ENCODE measurements around the gene ZNF536. TPM values are rescaled to one million over a fixed set of nuclear protein-coding genes. Genes with fewer than 3 reads are reported as not detected.

ZNF536 gene
- total and polyA plus RNA-seq, 2 donors (not counting 1 experiment from before 2014, with no cell fraction given), result not detected

DNA sequence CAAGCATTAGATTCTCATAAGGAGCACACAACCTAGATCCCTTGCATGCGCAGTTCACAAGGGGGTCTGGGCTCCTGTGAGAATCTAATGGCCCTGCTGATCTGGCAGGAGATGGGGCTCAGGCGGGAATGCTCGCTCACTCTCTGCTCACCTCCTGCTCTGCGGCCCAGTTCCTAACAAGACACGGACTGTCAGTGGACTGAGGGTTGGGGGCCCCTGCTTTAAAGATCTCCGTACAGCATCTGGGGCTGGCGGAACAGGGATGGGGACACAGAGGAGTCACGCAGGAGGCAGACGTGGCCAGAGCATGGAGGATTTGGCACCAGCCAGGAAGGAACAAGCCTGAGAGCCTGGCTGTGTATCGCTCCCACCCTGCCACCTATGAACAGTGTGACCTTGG lies 37.3 kb upstream of the ZNF536 start:
- POLR2A ChIA-PET, result no interaction called here
- H2AFZ ChIP-seq (ENCODE audit: insufficient read depth, low read depth, low read length, poor library complexity, severe bottlenecking), result no peak overlapping the region
- ATAC-seq (ENCODE audit: low read depth) (no peak), DNase-seq (no peak)
- no peaks in the 10 kb centered on the region for H3K27me3 ChIP-seq (replicated peaks in 1 of 4; ENCODE audit: control extremely low read depth in 1 of 4, control insufficient read depth in 3 of 4, insufficient read depth in 4 of 4, low read length in 3 of 4)
- Mint-ChIP-seq H3K27me3 (no peaks in the 10 kb centered on the region), H3K4me3 (no peak overlapping the region), H3K27ac (no peak overlapping the region), H3K4me1 (no peaks in the 10 kb centered on the region), H3K9me3 (ENCODE audit: insufficient read depth) (no peaks in the 10 kb centered on the region)
- 98% methylated on average over 10 of the region's 10 CpGs for WGBS (ENCODE audit: insufficient coverage)
- H3K27ac ChIP-seq (ENCODE audit: low read length in 2 of 2), result no peak overlapping the region
- H4K20me1 ChIP-seq (ENCODE audit: control insufficient read depth, insufficient read depth, low read length, poor library complexity, severe bottlenecking), result no peaks in the 10 kb centered on the region
- H3K9ac ChIP-seq (ENCODE audit: low read length), result no peak overlapping the region
- no peak overlapping the region for H3K4me2 ChIP-seq (replicated peaks; ENCODE audit: low read depth, low read length, poor library complexity, severe bottlenecking)
- H3K4me3 ChIP-seq (ENCODE audit: control extremely low read depth in 1 of 5, extremely low read depth in 1 of 5, insufficient read depth in 1 of 5, low read depth in 2 of 5, low read length in 4 of 5), result no peak overlapping the region
- TF ChIP-seq, protein P1, sequence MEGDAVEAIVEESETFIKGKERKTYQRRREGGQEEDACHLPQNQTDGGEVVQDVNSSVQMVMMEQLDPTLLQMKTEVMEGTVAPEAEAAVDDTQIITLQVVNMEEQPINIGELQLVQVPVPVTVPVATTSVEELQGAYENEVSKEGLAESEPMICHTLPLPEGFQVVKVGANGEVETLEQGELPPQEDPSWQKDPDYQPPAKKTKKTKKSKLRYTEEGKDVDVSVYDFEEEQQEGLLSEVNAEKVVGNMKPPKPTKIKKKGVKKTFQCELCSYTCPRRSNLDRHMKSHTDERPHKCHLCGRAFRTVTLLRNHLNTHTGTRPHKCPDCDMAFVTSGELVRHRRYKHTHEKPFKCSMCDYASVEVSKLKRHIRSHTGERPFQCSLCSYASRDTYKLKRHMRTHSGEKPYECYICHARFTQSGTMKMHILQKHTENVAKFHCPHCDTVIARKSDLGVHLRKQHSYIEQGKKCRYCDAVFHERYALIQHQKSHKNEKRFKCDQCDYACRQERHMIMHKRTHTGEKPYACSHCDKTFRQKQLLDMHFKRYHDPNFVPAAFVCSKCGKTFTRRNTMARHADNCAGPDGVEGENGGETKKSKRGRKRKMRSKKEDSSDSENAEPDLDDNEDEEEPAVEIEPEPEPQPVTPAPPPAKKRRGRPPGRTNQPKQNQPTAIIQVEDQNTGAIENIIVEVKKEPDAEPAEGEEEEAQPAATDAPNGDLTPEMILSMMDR (IDR thresholded peaks at IDR 0.05), result no peak
- TF ChIP-seq EZH2 (IDR thresholded peaks at IDR 0.05; ENCODE audit: borderline replicate concordance, insufficient read depth, low read depth, low read length, poor library complexity, severe bottlenecking), result no peak
- no peaks in the 10 kb centered on the region for H3K4me1 ChIP-seq (ENCODE audit: control insufficient read depth in 2 of 2, insufficient read depth in 2 of 2, low read length in 2 of 2)
- peaks cover 0 to 26% (median 0%) of the 10 kb centered on the region in 3 donors for H3K9me3 ChIP-seq (ENCODE audit: control extremely low read depth in 1 of 3, control insufficient read depth in 2 of 3, insufficient read depth in 1 of 3, low read length in 2 of 3)
- CTCF ChIA-PET, result no interaction called here
- no peaks in the 10 kb centered on the region for H3K36me3 ChIP-seq (replicated peaks in 1 of 2; ENCODE audit: control extremely low read depth in 1 of 2, control insufficient read depth in 1 of 2, extremely low read depth in 1 of 2, insufficient read depth in 2 of 2, low read length in 1 of 2)
- intact Hi-C loops (cut with micrococcal nuclease), result no loop called here
- no peaks in the 10 kb centered on the region for H3K79me2 ChIP-seq (ENCODE audit: control insufficient read depth, insufficient read depth, low read length)

DNA sequence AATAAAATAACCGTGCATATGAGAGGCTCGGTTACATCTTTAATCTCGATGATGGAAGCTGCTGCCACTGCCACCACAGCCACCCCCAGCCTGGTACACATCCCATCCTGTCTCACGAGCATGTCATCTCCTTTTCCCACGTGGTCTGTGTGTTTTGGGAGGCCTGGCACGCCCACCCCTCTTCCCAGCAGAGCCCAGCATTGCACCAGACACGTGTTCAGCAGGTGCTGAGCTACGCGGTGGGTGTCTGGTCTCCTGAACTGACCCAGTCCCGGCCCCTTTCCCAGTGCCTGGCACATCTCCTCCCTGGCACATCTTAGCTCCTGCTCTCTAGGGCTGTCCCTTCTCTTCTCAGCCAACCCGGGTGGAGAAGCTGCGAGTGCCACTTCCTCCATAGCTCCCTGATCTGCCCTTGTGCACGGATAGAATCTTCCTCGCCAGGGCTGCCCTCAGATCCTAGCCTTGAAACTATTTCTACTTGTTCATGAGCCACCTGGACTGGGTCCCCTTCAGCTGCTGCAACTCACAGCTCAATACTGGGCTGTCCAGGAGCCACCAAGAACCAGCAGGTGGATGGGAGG lies 36.8 kb upstream of the ZNF536 start:
- H3K4me1 ChIP-seq (ENCODE audit: control insufficient read depth in 2 of 2, insufficient read depth in 2 of 2, low read length in 2 of 2), result no peaks in the 10 kb centered on the region
- DNase-seq (no peak), ATAC-seq (ENCODE audit: low read depth) (no peak)
- no peaks in the 10 kb centered on the region for H3K27me3 ChIP-seq (replicated peaks in 1 of 4; ENCODE audit: control extremely low read depth in 1 of 4, control insufficient read depth in 3 of 4, insufficient read depth in 4 of 4, low read length in 3 of 4)
- no peak overlapping the region for H3K4me3 ChIP-seq (ENCODE audit: control extremely low read depth in 1 of 5, extremely low read depth in 1 of 5, insufficient read depth in 1 of 5, low read depth in 2 of 5, low read length in 4 of 5)
- intact Hi-C loops (cut with micrococcal nuclease), result no loop called here
- H3K36me3 ChIP-seq (replicated peaks in 1 of 2; ENCODE audit: control extremely low read depth in 1 of 2, control insufficient read depth in 1 of 2, extremely low read depth in 1 of 2, insufficient read depth in 2 of 2, low read length in 1 of 2), result no peaks in the 10 kb centered on the region
- no peak overlapping the region for H2AFZ ChIP-seq (ENCODE audit: insufficient read depth, low read depth, low read length, poor library complexity, severe bottlenecking)
- H3K9me3 Mint-ChIP-seq (ENCODE audit: insufficient read depth), result no peaks in the 10 kb centered on the region
- H3K4me1 Mint-ChIP-seq, result no peaks in the 10 kb centered on the region
- H3K9ac ChIP-seq (ENCODE audit: low read length), result no peak overlapping the region
- TF ChIP-seq, protein P1 (IDR thresholded peaks at IDR 0.05), result no peak
- no peak for TF ChIP-seq EZH2 (IDR thresholded peaks at IDR 0.05; ENCODE audit: borderline replicate concordance, insufficient read depth, low read depth, low read length, poor library complexity, severe bottlenecking)
- peaks cover 0 to 31% (median 0%) of the 10 kb centered on the region in 3 donors for H3K9me3 ChIP-seq (ENCODE audit: control extremely low read depth in 1 of 3, control insufficient read depth in 2 of 3, insufficient read depth in 1 of 3, low read length in 2 of 3)
- ChIA-PET POLR2A (no interaction called here), CTCF (no interaction called here)
- H3K27ac ChIP-seq (ENCODE audit: low read length in 2 of 2), result no peak overlapping the region
- no peak overlapping the region for H3K4me2 ChIP-seq (replicated peaks; ENCODE audit: low read depth, low read length, poor library complexity, severe bottlenecking)
- no peaks in the 10 kb centered on the region for H3K79me2 ChIP-seq (ENCODE audit: control insufficient read depth, insufficient read depth, low read length)
- H3K27me3 Mint-ChIP-seq, result no peaks in the 10 kb centered on the region
- 87% methylated on average over 14 of the region's 14 CpGs for WGBS (ENCODE audit: insufficient coverage)
- no peaks in the 10 kb centered on the region for H4K20me1 ChIP-seq (ENCODE audit: control insufficient read depth, insufficient read depth, low read length, poor library complexity, severe bottlenecking)
- H3K27ac Mint-ChIP-seq, result no peak overlapping the region
- no peak overlapping the region for H3K4me3 Mint-ChIP-seq

All from B cell (primary cell).